PC-9 (cell line): ENCODE data around the gene TAS2R16.

Experiments used
- CTCF ChIP-seq: fragments of 200-600 bp; sonication (generic); conservative IDR thresholded peaks from 2 replicates; pipeline ENCODE4 v1.6.1; 2017; ENCODE audit warnings: mixed run types, antibody characterized with exemption, mild to moderate bottlenecking, moderate library complexity
- EZH2 ChIP-seq: fragments of 200-600 bp; sonication (generic); IDR thresholded peaks from 2 replicates; pipeline ENCODE4 v1.8.0; 2017; ENCODE audit warnings: antibody characterized with exemption, low read depth

- no peak for TF ChIP-seq CTCF
- TF ChIP-seq EZH2: no peak
These were observed 30.2 kb downstream of the TAS2R16 start for GRCh38 chr7:122965306-122965705.
